HG03060 (cell line): Measurements from ENCODE around the gene CTIF.
"Not testable (repeated sequence)": the region's sequence is repeated elsewhere in the genome, so short reads cannot be mapped to it uniquely, and the experiment has no call there.

ENCODE experiments used
- ATAC-seq: cut with Tn5 transposase; IDR thresholded peaks from one replicate; pipeline ENCODE4 v1.9.1; 2021; ENCODE audit warnings: low read depth, moderate number of reproducible peaks; ENCODE audit not compliant: unreplicated experiment

The CTIF gene

GRCh38 chr18:48538531-48539405, at the start of gene CTIF:
Gene CTIF, plus strand, starts transcription at chr18:48539031. Its CDS starts 80,535 bp downstream, at chr18:48619566.
- ATAC-seq: peak; percentile 49

GRCh38 chr18:48490641-48491293, 48.1 kb upstream of the CTIF start:
- ATAC-seq: no peak

GRCh38 chr18:48492880-48493279, 46.0 kb upstream of the CTIF start:
- ATAC-seq: no peak

GRCh38 chr18:48493434-48494230, 45.2 kb upstream of the CTIF start:
- no peak for ATAC-seq

GRCh38 chr18:48497863-48498262, 41.0 kb upstream of the CTIF start:
- ATAC-seq: no peak

- no peak for ATAC-seq
Observed at GRCh38 chr18:48500517-48500916, 38.3 kb upstream of the CTIF start.

DNA sequence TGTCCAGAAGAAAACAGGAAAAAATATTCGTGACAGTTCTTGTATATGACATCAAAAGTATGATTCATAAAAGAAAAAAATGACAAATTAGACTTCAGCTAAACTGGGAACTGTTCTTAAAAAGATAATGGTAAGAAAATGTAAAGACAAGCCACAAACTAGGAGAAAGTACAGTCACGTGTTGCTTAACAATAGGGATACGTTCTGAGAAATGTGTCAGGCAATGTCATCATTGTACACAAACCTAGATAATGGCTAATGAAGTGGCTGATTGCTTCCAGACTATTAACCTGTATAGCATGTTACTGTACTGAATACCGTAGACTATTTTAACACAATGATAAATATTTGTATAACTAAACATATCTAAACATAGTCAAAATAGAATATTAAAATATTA, 35.9 kb upstream of the CTIF start:
- ATAC-seq: no peak

GRCh38 chr18:48504819-48505218, 34.0 kb upstream of the CTIF start:
- ATAC-seq: no peak

DNA sequence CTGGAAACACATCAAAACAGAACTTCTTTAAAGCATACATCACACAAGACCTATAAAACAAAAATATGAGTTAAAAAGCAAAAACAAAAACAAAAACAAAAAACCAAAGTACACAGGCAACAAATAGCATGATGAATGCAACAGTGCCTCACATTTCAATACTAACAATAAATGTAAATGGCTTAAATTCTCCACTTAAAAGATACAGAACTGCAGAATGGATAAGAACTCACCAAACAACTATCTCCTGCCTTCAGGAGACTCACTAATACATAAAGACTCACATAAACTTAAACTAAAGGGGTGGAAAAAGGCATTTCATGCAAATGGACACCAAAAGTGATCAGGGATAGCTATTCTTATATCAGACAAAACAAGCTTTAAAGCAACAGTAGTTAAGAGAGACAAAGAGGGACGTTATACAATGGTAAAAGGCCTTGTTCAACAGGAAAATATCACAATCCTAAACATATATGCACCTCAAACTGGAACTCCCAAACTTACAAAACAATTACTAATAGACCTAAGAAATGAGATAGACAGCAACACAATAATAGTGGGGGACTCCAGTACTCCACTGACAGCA, 31.8 kb upstream of the CTIF start:
- ATAC-seq: not testable (repeated sequence)

- ATAC-seq: not testable (repeated sequence)
Observed at GRCh38 chr18:48512498-48512897, 26.3 kb upstream of the CTIF start.

DNA sequence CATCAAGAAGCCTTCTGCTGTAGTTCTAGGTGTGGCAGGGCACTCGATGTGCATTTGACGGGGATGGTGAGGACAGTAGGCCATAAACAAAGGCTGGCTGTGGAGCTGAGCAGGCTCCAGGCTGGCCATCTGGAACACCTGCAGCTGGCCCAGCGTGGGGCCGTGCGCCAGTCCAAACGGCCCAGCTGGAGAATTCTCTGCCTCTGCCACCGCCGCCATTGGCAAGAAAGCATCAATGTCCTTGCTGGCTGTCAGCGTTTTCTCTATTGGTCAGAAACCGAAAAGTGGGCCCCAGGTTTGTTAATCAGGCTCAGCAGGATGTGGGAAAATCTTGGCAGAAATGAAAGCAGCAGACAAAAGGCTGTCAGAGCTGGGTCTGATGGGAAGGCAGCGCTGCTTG, 24.0 kb upstream of the CTIF start:
- no peak for ATAC-seq

GRCh38 chr18:48517048-48517447, 21.8 kb upstream of the CTIF start:
- ATAC-seq: no peak

DNA sequence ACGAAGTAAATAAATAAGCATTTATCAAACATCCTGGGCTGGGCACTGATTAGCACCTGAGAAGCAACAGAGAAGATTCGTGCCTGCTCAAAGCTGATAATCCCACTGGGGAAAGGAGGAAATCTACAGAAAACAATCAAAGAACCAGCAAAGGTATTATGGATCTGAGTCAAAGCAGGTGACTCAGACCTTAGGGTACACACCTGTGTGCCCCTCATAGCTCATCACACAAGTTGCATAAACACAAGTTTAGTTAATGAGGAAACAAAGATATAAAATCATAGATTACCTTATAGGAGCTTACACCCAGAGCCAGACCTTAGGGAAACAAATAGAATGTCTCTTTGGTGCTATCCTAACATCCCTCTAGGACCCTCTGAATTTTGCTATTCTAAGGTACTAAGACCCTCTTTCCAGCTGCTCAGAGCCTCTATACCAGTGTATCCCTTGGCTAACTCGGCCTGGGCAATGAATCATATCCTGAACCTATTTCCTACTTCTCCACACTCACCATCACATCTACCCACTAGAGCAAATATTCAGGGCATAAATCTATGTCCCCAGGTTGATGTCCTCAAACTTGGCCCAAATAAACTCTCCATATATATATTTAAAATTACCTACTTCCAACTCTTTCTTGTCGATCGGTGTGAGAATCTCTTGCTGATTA, 19.3 kb upstream of the CTIF start:
- no peak for ATAC-seq

GRCh38 chr18:48521723-48522122, 17.1 kb upstream of the CTIF start:
- no peak for ATAC-seq

- no peak for ATAC-seq
Observed at GRCh38 chr18:48525671-48526070, 13.2 kb upstream of the CTIF start.

DNA sequence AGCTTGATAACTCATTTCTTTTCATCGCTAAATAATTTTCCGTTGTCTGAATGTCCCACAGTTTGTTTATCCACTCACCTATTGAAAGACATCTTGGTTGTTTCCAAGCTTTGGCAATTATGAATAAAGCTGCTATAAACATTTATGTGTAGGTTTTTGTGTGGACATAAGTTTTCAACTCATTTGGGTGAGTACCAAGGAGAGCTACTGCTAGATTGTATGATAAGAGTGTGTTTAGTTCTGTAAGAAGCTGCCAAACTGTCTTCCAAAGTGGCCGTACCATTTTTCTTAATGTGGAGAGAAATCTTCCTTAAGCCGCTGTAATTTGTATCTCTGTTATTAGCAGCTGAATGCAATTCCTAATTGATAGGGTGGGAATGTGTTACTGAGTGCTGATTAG, 11.4 kb upstream of the CTIF start:
- ATAC-seq: no peak

- ATAC-seq: no peak
Observed at GRCh38 chr18:48528861-48529260, 10.0 kb upstream of the CTIF start.

- ATAC-seq: no peak
Observed at GRCh38 chr18:48529796-48530195, 9.0 kb upstream of the CTIF start.

DNA sequence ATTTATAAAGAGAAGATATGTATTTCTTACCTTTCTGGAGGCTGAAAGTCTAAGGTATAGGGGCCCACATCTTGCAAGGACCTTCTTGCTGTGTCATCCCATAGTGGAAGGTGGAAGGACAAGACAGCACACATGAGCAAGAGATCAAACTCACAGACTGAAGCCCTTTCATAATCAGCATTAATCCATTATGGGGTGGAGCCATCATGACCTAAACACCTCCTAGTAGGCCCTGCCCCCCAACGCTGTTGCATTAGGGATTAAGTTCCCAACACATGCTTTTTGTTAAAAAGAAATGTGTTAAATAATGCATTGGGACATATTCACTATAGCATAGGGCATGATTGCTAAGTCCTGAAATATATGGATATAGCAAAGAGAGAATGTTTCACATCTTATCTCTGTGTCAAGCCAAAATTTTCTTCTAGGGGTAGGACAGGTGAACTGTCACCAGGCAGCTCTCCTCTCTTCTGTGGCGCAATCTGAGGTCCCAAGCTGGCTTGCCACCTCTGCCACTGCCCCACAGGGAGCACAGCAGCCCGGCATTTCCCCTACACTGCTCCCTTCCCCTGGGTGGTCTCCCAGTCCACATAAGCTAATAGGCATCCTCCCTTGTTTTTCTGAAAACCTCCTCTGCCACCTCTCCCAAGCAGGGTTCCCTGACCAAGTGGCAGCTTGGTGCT, 8.3 kb upstream of the CTIF start:
- ATAC-seq: no peak

DNA sequence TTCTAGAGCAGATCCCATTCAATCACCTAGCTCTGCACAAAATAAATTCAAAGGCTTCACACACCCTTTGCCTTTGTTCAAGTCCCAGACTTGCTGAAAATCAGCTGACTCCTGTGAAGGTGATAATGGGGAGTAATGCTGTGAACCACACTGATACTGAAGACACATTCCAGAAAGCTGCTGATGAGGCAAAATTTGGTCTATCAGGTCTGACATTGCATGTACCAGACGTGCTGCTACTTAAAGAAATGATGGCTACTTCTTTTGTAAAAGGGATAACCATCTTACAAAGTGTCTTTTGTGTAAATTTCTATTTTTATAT, 7.8 kb upstream of the CTIF start:
- ATAC-seq: no peak
